ENCODE results near the gene SFXN4.
"Not testable (repeated sequence)": the region's sequence is repeated elsewhere in the genome, so short reads cannot be mapped to it uniquely, and the experiment has no call there.

SFXN4 gene

DNA sequence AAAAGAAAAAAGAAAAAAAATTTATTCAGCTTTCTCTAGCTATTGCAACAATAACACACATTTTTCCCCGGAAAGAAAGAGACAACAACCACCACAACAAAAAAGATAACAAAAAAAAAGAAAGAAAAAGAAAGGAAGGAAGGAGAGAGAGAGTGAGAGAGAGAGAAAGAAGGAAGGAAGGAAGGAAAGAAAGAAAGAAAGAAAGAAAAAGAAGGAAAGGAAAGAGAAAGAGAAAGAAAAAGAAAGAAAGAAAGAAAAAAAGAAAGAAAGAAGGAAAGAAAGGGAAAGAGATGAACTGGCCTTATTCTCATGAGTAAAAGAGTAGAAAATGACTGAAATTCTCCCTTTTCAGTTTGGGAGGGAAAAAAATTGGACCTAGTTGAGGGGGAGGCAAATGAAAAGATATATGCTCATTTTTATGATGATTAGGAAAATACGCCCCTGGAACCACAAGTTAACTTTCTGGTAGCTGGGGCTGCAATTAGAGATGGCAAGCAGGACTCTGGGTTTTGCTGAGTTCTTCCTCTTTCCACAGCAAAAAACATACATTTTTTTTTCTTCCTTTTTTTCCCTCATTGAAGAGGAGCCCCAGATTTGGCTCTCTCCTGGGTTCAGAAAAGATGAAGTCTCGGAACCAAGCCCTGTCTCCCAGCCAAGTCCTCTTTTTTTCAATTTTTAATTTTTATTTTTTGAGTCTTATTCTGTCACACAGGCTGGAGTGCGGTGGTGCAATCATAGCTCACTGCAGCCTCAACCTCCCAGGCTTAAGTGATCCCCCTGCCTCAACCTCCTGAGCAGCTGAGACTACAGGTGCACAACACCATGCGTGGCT lies 25.7 kb upstream of the SFXN4 start:
- no peak for DNase-seq (ENCODE audit: low read depth in 2 of 2)

DNA sequence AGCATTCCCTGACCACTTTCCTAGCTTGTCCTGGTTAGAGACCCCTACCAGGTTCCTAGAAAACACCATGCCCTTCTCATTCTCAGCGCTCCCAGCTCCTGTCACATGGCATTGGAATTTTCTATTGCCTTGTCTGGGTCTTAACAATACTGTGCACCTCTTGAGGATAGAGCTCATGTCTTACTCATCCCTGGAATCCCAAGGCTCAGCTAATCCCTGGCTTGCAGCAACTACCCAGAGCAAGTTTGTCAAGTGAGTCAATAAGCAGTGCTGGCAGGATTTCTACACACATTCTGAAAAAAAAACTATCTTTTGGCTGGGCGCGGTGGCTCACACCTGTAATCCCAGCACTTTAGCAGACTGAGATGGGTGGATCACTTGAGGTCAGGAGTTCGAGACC lies 24.8 kb upstream of the SFXN4 start:
- no peak for DNase-seq (ENCODE audit: low read depth in 2 of 2)

DNA sequence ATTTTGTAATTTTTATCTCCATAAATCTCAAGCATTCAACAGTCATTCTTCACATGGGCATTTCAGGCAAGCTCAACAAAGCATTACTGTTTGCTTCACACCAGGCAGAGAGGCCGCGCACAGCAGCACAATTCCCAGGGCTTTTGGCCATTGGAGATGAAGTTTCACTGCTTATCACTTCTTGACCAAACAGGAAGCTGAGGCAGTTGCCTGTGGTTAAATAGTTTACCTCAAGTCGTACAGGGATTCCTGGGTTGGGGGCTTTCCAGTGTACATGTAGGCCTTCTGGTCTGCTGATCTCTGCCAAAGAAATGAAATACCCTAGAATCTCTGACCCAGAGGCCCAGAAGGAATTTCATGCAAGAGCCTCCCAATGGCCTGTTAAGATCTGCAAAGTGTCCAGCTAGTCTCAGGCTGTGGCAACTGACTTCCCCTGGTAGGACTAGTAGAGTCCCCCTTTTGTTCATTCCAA lies 24.3 kb upstream of the SFXN4 start:
- DNase-seq (ENCODE audit: low read depth in 2 of 2), result no peak

DNA sequence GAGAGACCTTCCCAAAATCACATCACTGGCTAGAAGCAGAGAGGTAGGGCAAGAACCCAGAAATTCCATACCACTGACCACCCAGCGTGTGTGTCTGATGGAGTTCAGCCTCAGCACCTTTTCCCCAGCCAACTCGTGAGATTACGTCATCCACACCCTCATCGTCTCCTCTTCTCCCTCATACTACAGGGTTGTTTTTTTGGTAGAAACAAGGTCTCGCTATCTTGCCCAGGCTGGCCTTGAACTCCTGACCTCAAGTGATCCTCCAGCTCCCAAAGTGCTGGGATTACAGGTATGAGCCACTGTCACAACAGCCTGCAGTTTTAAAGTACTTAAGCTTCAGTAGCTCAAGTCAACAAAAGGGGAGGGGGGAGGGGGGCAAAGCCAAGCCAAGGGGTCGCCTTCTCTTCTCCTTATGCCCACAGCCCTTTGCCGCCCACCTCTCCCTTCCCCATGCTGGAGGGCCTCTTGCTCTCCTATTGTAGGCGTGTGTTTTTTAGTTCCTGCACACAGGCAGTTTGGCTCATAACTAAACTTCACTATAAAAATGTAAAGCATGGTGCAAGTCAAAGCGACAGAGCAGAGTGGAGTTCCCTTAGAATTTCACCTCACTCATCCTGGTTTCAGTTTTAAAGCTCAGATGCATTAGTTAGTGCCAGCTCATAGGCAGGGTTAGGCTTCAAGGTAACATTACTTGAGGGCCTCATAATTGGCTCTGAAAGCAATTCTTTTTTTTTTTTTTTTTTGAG lies 18.3 kb upstream of the SFXN4 start:
- DNase-seq (ENCODE audit: low read depth in 2 of 2), result no peak

DNA sequence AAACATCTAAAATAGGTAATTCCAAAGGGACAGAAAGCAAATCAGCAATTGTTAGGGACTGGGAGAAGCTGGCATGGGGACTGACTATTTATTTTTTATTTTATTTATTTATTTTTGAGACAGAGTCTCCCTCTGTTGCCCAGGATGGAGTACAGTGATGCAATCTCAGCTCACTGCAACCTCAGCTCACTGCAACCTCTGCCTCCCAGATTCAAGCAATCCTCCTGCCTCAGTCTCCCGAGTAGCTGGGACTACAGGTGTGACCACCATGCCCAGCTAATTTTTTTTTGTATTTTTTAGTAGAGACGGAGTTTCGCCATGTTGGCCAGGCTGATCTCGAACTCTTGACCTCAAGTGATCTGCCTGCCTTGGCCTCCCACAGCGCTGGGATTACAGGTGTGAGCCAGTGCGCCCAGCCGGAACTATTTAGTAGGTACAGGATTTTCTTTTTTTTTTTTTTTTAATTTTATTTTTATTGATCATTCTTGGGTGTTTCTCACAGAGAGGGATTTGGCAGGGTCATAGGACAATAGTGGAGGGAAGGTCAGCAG lies 15.4 kb upstream of the SFXN4 start:
- not testable (repeated sequence) for DNase-seq (ENCODE audit: low read depth in 2 of 2)

DNA sequence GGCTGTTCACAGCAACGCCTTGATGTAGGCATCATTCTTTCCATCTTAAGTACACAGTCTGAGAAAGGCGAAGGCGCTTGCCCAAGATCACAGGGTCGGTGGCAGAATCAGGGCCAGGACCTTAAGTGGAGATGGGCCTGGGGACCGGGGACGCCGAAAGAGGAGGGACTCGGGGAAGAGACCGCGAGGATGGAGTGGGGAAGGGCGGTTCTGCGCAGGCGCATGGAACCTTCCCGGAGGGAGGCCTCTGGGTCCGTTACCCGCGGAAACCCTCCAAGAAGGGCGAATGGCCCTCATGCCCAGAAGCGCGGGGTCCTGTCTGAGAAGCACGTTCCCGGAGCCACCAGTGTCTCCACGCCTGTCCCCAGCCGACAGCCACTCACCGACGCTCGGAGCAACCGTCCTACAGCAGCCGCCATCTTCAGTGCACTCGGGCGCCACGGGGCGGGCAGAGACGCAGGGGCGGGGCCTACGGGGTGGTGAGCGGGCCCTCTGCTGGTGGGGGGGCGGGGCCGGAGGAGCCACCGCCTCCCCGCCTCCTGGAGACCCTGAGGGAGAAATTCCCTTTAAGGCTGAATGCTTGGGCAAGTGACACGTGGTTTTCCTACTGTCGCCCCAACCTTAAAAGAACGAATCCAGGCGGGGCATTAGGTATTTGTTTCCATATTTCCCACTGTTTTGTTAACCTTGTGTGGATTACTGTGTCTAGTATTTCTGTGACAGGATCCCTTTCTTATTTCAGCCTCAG lies 13.0 kb upstream of the SFXN4 start, which contains the start of gene PRDX3:
PRDX3 (minus strand) TSS at position 441 of the 748 bp plus-strand sequence; CDS start at position 419, 22 bp downstream.
- peak; percentile 86 to 87 for DNase-seq (ENCODE audit: low read depth in 2 of 2)

DNA sequence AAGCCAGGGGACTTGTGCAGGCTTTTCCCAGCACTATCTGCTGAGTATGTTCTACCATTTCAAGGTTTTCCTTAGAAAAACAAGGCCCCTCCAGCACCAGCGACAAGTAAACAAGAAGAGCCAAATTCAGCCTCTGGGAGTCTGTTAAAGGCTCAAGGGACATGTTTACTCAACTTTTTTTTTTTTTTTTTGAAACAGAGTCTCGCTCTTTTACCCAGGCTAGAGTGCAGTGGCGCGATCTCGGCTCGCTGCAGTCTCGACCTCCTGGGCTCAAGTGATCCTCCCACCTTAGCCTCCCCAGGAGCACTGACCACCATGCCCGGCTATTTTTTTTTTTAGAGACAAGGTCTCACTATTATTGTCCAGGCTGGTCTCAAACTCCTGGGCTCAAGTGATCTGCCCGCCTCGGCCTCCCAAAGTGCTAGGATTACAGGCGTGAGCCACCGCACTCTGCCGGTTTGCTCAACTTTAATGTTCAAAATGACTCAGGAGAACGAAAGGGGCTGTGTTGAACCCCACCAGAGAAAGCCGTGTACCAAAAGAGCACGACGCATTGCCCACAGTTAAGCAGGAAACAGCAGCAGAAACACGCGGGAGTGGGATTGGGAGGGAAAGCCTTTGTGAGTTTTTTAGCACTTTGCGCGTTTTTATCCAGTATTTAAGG lies 12.3 kb upstream of the SFXN4 start:
- DNase-seq (ENCODE audit: low read depth in 2 of 2), result no peak

DNA sequence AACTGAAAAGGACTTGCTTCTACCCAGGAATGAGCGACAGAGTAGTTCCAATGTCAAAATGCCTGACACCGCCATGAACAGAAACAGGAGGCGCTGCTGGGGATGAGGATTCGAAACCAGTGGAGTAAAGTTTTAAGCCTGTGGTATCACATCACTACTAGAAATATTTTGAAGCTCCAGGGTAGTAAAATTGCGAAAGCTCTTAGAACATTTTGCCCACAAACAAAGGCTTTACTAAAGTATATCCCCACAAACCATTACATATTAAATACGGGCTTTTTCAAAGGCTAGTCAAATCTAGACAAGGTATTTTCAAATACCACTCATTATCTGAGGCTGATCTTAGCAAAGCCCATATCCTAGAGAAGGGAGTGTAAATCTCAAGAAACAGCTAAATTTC lies 10.7 kb upstream of the SFXN4 start:
- DNase-seq (ENCODE audit: low read depth in 2 of 2), result no peak

DNA sequence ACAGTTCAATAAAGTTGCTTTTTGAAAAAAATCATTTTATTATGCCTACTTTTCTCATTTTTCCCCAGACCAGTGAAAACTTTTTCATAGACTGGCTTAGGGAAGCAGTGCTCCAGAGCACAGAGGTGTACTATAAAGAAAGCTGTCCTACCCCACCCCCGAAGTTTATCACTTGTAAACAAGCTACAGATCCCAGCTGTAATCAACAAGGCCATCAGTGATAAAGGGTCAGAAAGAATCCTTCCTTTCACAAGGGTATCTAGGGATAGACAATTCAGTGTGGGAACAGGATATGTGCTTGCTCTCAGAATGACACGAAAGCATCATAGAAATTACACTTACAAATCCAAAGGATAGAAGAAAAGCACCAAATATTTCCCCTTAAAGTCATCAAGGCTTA lies 8.6 kb upstream of the SFXN4 start:
- no peak for DNase-seq (ENCODE audit: low read depth in 2 of 2)

DNA sequence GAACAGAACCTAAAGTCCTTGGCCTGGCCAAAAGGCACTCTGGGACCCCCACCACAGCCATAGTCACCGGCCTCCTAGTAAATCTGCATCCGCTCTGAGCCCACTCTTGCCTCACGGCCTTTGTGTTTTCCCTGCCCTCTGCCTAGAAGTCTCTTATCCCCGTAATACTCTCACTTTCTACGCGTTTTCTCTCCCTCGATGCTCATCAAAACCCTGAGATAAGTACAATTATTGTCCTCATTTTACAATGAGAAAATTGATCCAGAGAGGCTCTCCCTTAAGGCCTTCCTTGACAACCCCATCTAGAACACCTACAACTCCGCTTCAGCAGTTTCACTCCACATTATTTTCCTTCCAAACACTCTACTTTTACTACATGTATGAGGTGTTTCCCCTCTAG lies 1.5 kb upstream of the SFXN4 start:
- DNase-seq (ENCODE audit: low read depth in 2 of 2), result no peak

DNA sequence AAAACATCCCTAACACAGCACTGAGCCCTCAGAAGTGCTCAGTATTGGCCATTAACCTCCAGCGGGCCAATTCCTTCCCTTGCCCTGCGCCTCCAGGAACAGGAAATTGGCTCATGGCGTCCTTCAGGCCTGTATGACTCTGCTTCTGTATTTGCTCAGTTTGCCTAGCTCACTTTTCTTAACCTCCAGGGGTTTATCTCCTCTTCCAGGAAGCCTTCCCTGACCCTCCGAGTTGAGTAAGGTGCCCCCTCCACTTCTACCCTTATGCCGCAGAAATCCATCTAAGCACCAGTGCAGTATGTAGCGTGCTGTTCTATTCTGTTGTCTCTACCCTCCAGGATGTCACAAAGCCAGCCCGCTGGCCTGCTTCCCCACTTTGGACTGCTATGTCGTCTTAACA lies 1.1 kb upstream of the SFXN4 start:
- DNase-seq (ENCODE audit: low read depth in 2 of 2), result no peak

DNA sequence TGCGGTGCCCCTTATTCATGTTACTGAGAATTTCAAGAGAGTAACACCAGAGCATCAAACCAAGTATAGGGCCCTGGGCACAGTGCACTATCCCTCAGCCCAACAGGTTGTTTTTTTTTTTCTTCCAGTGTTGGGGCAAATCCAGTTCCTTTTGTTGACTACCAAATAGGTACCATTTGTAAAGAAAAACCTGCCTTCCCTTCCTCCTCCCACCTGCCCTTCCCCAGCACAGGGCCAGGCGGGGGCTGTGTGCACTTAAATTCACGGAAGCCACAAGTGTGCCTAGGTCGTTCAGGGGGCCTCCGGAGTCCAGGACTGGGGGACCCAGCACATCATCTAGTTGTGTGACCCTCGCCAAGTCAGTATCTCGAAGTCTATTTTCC lies 595 bp upstream of the SFXN4 start:
- no peak for DNase-seq (ENCODE audit: low read depth in 2 of 2)

DNA sequence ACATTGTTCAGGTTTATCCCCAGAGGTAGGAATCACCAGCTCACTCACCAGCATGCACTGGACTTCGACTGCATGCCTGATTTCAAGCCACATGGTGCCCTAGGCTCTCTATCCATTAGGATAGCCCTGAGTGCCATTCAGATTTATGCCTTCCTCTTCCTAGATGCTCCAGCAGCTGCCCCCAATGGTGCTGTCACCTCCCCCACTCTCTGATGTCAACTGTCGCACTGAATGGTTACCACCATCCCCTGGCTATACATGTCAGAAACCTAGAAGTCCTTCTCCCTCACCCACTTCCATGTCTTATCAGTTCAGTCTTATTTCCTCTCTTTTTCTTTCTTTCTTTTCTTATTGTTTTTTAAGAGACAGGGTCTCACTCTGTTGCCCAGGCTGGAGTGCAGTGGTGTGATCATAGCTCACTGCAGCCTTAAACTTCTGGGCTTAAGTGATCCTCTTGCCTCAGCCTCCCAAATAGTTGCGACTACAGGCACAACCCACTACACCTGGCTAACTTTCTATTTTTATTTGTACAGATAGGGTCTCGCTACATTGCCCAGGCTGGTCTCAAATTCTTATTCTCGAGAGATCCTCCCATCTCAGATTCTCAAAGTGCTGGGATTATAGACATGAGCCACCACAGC lies 2.9 kb downstream of the SFXN4 start:
- no peak for DNase-seq (ENCODE audit: low read depth in 2 of 2)

DNA sequence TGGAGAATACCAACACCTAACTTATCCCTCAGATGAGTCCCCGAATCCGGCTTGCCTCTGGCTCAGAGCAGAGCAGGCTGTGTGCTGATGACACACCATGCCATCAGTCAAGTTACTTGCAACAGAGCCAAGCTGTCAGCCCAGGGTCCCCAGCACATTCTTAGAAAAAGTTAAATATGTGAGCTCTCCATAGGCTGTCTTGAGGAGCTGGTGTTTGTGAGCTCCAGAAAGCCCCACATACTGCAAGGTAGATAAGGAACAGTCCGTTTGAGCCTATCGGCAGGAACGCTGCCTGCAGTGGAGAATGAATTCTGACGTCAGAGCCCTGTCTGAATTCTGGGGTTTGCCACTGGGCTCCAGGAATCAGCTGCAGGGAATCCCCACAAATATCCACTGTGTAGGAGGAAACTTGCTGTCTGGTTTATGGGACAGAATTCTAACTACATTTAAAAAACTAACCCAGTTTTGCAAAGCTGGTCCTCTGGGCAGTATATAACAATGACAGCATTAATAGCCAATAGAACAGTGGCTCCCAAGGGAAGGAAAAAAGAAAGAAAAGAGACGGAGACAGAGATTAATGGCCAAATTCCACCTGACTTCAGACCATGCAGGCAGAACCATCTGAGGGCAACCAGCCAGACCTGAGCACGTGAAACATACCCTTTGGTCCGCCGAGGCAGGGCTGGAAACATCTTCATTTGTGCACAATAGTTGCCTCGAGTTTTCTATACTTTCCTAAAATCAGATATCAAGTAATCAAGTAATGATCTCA lies 3.6 kb downstream of the SFXN4 start:
- DNase-seq (ENCODE audit: low read depth in 2 of 2), result no peak

DNA sequence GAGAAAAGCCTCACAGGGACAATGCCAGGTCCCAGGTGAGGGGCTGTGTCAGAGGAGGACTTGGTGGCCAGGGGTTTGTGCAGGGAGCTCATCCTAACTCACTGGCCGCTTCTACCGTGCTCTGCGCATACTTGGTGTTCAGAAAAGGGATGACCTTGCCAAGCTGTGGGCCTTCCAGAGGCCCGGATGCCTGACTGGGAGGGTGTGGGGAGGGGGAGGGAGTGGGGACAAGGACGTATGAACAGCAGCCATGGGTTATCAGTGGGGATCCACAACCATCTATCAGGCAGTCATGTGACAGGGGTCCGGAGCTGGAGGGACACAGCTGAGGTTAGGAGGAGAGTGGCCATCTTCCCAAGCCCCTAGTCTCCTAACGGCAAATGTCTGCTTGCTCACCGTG lies 6.2 kb downstream of the SFXN4 start:
- DNase-seq (ENCODE audit: low read depth in 2 of 2), result no peak

DNA sequence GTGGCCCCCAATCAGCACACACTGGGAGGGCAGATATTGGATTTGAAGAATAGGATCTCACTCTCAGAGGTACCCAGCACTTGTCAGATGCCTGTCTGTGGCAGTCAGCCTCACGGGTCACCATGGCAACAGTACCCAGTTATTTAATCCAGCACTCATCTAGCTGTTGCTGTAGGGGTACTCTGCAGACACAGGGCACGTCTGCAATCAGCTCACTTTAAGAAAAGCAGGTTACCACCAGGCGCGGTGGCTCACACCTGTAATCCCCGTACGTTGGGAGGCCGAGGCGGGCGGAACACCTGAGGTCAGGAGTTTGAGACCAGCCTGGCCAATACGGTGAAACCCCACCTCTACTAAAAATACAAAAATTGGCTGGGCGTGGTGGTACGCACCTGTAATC lies 11.9 kb downstream of the SFXN4 start:
- no peak for DNase-seq (ENCODE audit: low read depth in 2 of 2)

DNA sequence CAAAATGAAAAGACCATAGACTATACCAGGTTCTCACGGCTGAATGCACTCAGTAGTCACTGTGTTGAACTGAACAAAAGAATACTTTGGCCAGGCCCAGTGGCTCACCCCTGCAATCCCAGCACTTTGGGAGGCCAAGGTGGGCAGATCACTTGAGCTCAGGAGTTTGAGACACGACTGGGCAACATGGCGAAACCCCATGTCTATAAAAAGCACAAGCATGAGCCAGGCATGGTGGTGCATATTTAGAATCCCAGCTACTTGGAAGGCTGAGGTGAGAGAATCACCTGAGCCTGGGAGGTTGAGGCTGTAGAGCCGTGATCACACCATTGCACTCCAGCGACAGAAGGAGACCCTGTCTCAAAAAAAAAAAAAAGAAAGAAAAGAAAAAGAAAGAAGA lies 12.5 kb downstream of the SFXN4 start:
- no peak for DNase-seq (ENCODE audit: low read depth in 2 of 2)

DNA sequence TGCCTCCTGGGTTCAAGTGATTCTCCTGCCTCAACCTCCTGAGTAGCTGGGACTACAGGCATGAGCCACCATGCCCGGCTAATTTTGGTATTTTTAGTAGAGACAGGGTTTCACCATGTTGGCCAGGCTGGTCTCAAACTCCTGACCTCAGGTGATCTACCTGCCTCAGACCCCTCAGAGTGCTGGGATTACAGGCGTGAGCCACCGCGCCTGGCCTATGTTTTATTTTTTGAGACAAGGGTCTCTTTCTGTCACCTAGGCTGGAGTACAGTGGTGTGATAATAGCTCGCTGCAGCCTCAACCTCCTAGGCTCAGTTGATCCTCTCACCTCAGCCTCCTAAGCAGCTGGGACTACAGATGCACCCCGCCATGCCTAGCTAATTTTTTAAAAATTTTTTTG lies 13.9 kb downstream of the SFXN4 start:
- DNase-seq (ENCODE audit: low read depth in 2 of 2), result not testable (repeated sequence)

DNA sequence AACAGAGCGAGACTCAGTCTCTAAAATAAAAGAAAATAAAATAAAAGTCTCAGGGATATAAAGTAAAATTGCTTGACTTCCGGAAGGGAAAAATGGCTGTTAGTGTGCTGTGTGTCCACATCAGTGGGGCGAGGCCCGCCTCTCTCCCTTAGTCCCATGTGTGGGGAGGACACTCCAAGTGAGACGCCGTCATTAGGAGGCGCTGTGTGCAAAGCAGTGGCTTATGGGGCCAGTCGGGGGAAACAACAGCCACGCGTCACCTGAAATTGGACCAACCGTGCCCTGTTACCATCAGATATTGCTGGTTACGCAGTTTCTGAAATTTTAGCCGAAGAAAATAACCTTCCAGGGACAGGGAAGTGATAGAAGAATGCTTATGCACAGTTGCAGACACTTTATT lies 15.8 kb downstream of the SFXN4 start:
- DNase-seq (ENCODE audit: low read depth in 2 of 2), result no peak

DNA sequence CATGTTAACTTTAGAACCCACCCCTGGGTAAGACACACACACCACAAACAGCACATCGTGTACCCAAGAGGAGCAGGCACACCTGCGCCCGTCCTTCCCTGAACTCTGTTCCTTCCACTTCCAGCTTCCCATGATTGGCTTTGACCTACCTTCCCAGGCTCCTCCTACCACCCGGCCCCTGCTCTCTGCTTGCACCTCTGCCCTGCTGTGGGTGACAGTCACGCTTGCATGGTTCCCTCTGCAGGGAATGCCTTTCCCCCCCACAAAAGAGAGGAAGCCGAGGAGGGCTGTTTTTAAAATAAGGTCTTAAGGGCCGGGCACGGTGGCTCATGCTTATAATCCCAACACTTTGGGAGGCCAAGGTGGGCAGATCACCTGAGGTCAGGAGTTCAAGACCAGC lies 16.4 kb downstream of the SFXN4 start:
- DNase-seq (ENCODE audit: low read depth in 2 of 2), result no peak
